CD14-positive monocyte (primary cell): ENCODE data around the gene NIPAL3. TPM values are rescaled to one million over a fixed set of nuclear protein-coding genes. Genes with fewer than 3 reads are reported as not detected.

Source experiments
- DNase-seq, 3 donors: peaks; one replicate each; pipeline ENCODE4 v3.0.0-alpha.2; 2011 to 2022
- H2AFZ ChIP-seq: 2 replicates; pipeline ENCODE4 v1.6.0; 2012; ENCODE audit warnings: mild to moderate bottlenecking, low read depth, low read length, inconsistent platforms; ENCODE audit not compliant: insufficient read depth, poor library complexity, severe bottlenecking
- H3K27ac ChIP-seq, 2 donors: 1 replicate in 1 of 2; 2 replicates in 1 of 2; pipeline ENCODE4 v1.5.1; 2012 to 2013; ENCODE audit warnings: low read length in 2 of 2, control low read depth in 1 of 2, inconsistent platforms in 1 of 2, low read depth in 1 of 2, mild to moderate bottlenecking in 1 of 2
- H3K27me3 ChIP-seq, 2 donors: one replicate each; pipeline versions ENCODE4 v1.6.0 to v1.6.1; 2011 to 2013; ENCODE audit warnings: low read length in 2 of 2; ENCODE audit not compliant: control insufficient read depth in 2 of 2, insufficient read depth in 2 of 2
- H3K36me3 ChIP-seq, 2 donors: replicated peaks in 1 of 2; 1 replicate in 1 of 2; 2 replicates in 1 of 2; pipeline versions ENCODE4 v1.5.1 to v1.6.1; 2012 to 2013; ENCODE audit warnings: low read length in 2 of 2, control low read depth in 1 of 2, inconsistent platforms in 1 of 2, mild to moderate bottlenecking in 1 of 2; ENCODE audit not compliant: insufficient read depth in 2 of 2, control insufficient read depth in 1 of 2
- H3K4me1 ChIP-seq, 2 donors: 1 replicate in 1 of 2; 2 replicates in 1 of 2; pipeline versions ENCODE4 v1.5.1 to v1.6.1; 2012 to 2013; ENCODE audit warnings: low read length in 2 of 2, control low read depth in 1 of 2, inconsistent platforms in 1 of 2, mild to moderate bottlenecking in 1 of 2, moderate library complexity in 1 of 2; ENCODE audit not compliant: insufficient read depth in 2 of 2, control insufficient read depth in 1 of 2
- H3K4me2 ChIP-seq: replicated peaks from 2 replicates; pipeline ENCODE3; 2012; ENCODE audit warnings: low read length, moderate library complexity, mild to moderate bottlenecking; ENCODE audit not compliant: poor library complexity, severe bottlenecking; ENCODE audit errors: extremely low read depth
- H3K4me3 ChIP-seq, 3 experiments: fragments of 200-600 bp in 1 of 3; sonication (generic) in 1 of 3; replicated peaks in 1 of 3; 1 replicate in 2 of 3; 2 replicates in 1 of 3; pipeline ENCODE4 v1.5.1; 2011 to 2013; ENCODE audit warnings: low read length in 3 of 3, mild to moderate bottlenecking in 3 of 3, control low read depth in 2 of 3, low read depth in 2 of 3, inconsistent platforms in 1 of 3, moderate library complexity in 1 of 3
- H3K79me2 ChIP-seq: 2 replicates; pipeline ENCODE4 v1.6.0; 2012; ENCODE audit warnings: mild to moderate bottlenecking, control low read depth, inconsistent platforms, low read length, moderate library complexity; ENCODE audit not compliant: insufficient read depth
- H3K9ac ChIP-seq: 2 replicates; pipeline ENCODE4 v1.6.0; 2017; ENCODE audit warnings: low read length, mild to moderate bottlenecking; ENCODE audit not compliant: insufficient read depth, poor library complexity, severe bottlenecking
- H3K9me3 ChIP-seq, 2 donors: replicated peaks in 1 of 2; 1 replicate in 1 of 2; 2 replicates in 1 of 2; pipeline versions ENCODE4 v1.5.1 to v1.6.1; 2012 to 2013; ENCODE audit warnings: low read length in 2 of 2, control low read depth in 1 of 2; ENCODE audit not compliant: control insufficient read depth in 1 of 2, insufficient read depth in 1 of 2
- H4K20me1 ChIP-seq: 2 replicates; pipeline ENCODE4 v1.6.0; 2012; ENCODE audit warnings: mild to moderate bottlenecking, low read length, control low read depth, moderate library complexity; ENCODE audit not compliant: insufficient read depth
- H3K27ac Mint-ChIP-seq, 7 donors: one replicate each; pipeline ENCODE4 v1.8.0; 2020; ENCODE audit warnings: mild to moderate bottlenecking in 7 of 7, mixed read lengths in 7 of 7, moderate library complexity in 6 of 7, inconsistent platforms in 2 of 7
- H3K27me3 Mint-ChIP-seq, 3 donors: one replicate each; pipeline ENCODE4 v1.8.0; 2021 to 2022; ENCODE audit warnings: low read depth in 3 of 3, mild to moderate bottlenecking in 3 of 3, mixed read lengths in 3 of 3, moderate library complexity in 3 of 3, inconsistent platforms in 1 of 3
- H3K36me3 Mint-ChIP-seq, 2 donors: one replicate each; pipeline ENCODE4 v1.8.0; 2020; ENCODE audit warnings: mixed read lengths in 2 of 2, inconsistent platforms in 1 of 2, mild to moderate bottlenecking in 1 of 2
- H3K4me1 Mint-ChIP-seq: one replicate; pipeline ENCODE4 v1.8.0; 2020; ENCODE audit warnings: mild to moderate bottlenecking, mixed read lengths
- H3K4me3 Mint-ChIP-seq, 2 donors: one replicate each; pipeline ENCODE4 v1.8.0; 2020; ENCODE audit warnings: mild to moderate bottlenecking in 2 of 2, mixed read lengths in 2 of 2, moderate library complexity in 1 of 2
- H3K9me3 Mint-ChIP-seq, 7 donors: one replicate each; pipeline ENCODE4 v1.8.0; 2020 to 2022; ENCODE audit warnings: mixed read lengths in 7 of 7, mild to moderate bottlenecking in 6 of 7, moderate library complexity in 6 of 7, inconsistent platforms in 2 of 7
- WGBS: methylation state at CpG from one replicate; pipeline ENCODE4 v1.1.5; 2013; ENCODE audit warnings: missing lambda C conversion rate; ENCODE audit not compliant: insufficient coverage; 5-methylcytosine and 5-hydroxymethylcytosine counted together
- intact Hi-C, 2 donors: fragments of 100-400 bp; cut with micrococcal nuclease; formaldehyde crosslinking; loops; one replicate each; pipeline versions ENCODE4 v1.15.0 to v1.15.1; 2023
- polyA plus RNA-seq, 3 donors: library from polyadenylated mRNA; depleted of rRNA in 1 of 3; unstranded in 2 of 3; stranded (reverse) in 1 of 3; fragments of 300-500 nt in 2 of 3; fragments of >200 nt in 1 of 3; fragmentation: Illumina TruSeq in 2 of 3; gene quantifications; 1 replicate in 2 of 3; 2 replicates in 1 of 3; pipeline ENCODE4 v1.2.3, GENCODE V29; 2012 to 2021
- TF ChIP-seq, protein P1 (sequence below): fragments of 200-600 bp; IDR thresholded peaks from one replicate; pipeline ENCODE4 v1.8.0; 2022; ENCODE audit warnings: antibody characterized with exemption, mild to moderate bottlenecking

NIPAL3 gene
- polyA plus RNA-seq, 3 donors = 5.9 to 9.6 (median 6.6) TPM

- intact Hi-C loops = no loop called here
- H3K9me3 Mint-ChIP-seq = no peaks in the 10 kb centered on the region
- Histone ChIP-seq H3K4me2 (no peak overlapping the region), H4K20me1 (no peaks in the 10 kb centered on the region), H3K36me3 (peaks cover 14 to 40% of the 10 kb centered on the region in 2 donors), H2AFZ (no peak overlapping the region), H3K9me3 (no peaks in the 10 kb centered on the region), H3K4me3 (no peak overlapping the region), H3K27ac (no peak overlapping the region), H3K79me2 (peaks cover 8% of the 10 kb centered on the region), H3K4me1 (peaks cover 1 to 3% of the 10 kb centered on the region in 2 donors), H3K27me3 (no peaks in the 10 kb centered on the region), H3K9ac (no peak overlapping the region)
- H3K4me1 Mint-ChIP-seq = peaks cover 4% of the 10 kb centered on the region
- H3K27ac Mint-ChIP-seq = no peak overlapping the region
- TF ChIP-seq, protein P1, sequence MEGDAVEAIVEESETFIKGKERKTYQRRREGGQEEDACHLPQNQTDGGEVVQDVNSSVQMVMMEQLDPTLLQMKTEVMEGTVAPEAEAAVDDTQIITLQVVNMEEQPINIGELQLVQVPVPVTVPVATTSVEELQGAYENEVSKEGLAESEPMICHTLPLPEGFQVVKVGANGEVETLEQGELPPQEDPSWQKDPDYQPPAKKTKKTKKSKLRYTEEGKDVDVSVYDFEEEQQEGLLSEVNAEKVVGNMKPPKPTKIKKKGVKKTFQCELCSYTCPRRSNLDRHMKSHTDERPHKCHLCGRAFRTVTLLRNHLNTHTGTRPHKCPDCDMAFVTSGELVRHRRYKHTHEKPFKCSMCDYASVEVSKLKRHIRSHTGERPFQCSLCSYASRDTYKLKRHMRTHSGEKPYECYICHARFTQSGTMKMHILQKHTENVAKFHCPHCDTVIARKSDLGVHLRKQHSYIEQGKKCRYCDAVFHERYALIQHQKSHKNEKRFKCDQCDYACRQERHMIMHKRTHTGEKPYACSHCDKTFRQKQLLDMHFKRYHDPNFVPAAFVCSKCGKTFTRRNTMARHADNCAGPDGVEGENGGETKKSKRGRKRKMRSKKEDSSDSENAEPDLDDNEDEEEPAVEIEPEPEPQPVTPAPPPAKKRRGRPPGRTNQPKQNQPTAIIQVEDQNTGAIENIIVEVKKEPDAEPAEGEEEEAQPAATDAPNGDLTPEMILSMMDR = no peak
- peaks cover 65 to 68% of the 10 kb centered on the region in 2 donors for H3K36me3 Mint-ChIP-seq
- H3K4me3 Mint-ChIP-seq = no peak overlapping the region
- DNase-seq = no peak
- no CpG with 5 or more reads among the region's 7 CpGs for WGBS
- H3K27me3 Mint-ChIP-seq = peaks cover 0 to 1% (median 0%) of the 10 kb centered on the region in 3 donors
Observed at GRCh38 chr1:24425922-24426321, 10.3 kb downstream of the NIPAL3 start.

DNA sequence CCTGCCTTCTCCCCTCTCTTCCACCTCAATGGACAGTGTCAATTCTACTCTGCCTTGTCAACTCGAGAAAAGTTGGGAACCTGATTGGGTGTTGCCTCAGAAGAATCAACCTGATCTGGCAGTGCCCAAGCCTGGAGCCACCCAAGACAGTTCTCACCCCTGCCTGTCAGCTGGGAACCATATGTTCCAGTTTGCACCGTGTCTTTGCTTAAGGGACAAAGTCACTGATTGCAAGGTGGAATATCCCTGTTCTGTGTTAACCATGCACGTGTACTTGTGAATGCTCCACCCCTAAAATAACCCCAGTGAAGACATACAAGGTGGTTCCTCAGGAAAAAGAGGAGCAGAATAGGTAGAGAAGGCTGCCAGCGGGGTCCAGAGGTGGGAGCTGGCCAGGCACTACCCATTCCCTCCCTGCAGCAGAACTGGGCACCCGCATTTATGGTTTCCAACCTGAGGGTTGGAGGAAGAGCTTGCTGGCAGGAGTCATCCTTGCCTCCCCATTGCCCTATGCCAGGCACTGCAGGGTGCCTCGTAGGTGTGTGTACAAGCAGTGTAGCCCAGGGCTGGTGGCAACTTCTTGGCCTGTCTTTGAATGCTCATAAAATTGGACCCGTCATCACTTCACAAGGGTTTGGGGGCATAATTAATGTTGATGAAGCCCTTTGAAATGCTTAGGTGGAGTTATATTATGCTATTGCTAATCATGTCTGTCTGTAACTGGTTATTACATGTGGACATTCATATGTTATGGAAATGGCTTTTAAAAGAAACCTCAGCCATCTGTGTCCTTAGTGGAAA lies 11.3 kb downstream of the NIPAL3 start:
- Mint-ChIP-seq H3K27me3 (peaks cover 0 to 1% (median 0%) of the 10 kb centered on the region in 3 donors), H3K27ac (no peak overlapping the region), H3K9me3 (no peaks in the 10 kb centered on the region), H3K4me3 (no peak overlapping the region), H3K36me3 (peaks cover 60 to 67% of the 10 kb centered on the region in 2 donors), H3K4me1 (peaks cover 3% of the 10 kb centered on the region)
- Histone ChIP-seq H3K9ac (no peak overlapping the region), H4K20me1 (no peaks in the 10 kb centered on the region), H3K27me3 (no peaks in the 10 kb centered on the region), H3K27ac (no peak overlapping the region), H3K79me2 (no peaks in the 10 kb centered on the region), H3K36me3 (peaks cover 14 to 33% of the 10 kb centered on the region in 2 donors), H3K9me3 (no peaks in the 10 kb centered on the region), H3K4me3 (no peak overlapping the region), H3K4me2 (no peak overlapping the region), H2AFZ (no peak overlapping the region), H3K4me1 (no peaks in the 10 kb centered on the region)
- TF ChIP-seq, protein P1 = no peak
- WGBS = 97% methylated on average over 4 of the region's 7 CpGs
- intact Hi-C loops = no loop called here
- DNase-seq = no peak
